ENCODE measurements around the gene SLCO2A1.

DNA sequence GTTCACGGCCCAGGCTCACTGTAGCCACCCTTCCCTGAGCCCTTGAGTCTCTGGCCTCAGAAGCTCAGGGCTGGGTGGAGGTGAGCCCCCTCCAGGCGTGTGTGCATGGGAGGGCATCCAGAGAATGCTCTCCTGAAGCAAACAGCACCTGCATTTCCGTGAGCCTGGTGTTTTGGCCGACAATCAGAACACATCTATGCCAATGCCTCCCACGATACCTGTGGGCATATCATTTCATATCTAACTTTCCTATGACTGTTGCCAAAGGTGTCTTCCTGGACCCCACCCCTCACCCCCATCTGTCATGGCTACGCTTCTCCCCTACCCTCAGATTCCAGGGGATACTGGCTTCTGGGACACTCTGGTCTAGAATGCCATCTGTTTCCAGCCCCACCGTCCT lies 80.7 kb downstream of the SLCO2A1 start:
- TF ChIP-seq, protein P1, sequence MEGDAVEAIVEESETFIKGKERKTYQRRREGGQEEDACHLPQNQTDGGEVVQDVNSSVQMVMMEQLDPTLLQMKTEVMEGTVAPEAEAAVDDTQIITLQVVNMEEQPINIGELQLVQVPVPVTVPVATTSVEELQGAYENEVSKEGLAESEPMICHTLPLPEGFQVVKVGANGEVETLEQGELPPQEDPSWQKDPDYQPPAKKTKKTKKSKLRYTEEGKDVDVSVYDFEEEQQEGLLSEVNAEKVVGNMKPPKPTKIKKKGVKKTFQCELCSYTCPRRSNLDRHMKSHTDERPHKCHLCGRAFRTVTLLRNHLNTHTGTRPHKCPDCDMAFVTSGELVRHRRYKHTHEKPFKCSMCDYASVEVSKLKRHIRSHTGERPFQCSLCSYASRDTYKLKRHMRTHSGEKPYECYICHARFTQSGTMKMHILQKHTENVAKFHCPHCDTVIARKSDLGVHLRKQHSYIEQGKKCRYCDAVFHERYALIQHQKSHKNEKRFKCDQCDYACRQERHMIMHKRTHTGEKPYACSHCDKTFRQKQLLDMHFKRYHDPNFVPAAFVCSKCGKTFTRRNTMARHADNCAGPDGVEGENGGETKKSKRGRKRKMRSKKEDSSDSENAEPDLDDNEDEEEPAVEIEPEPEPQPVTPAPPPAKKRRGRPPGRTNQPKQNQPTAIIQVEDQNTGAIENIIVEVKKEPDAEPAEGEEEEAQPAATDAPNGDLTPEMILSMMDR (IDR thresholded peaks at IDR 0.05) = no peak
- no peak for TF ChIP-seq EZH2 (IDR thresholded peaks at IDR 0.05)

Measured in neural progenitor cell (in vitro differentiated cells).